Anterior cingulate cortex (tissue), 58 donors: Measurements from ENCODE around the gene MYOZ3.

Experiments used
- DNase-seq, 58 donors: peaks; one replicate each; lab custom pipeline; 2025; lab: John Stamatoyannopoulos, UW

MYOZ3 gene

DNA sequence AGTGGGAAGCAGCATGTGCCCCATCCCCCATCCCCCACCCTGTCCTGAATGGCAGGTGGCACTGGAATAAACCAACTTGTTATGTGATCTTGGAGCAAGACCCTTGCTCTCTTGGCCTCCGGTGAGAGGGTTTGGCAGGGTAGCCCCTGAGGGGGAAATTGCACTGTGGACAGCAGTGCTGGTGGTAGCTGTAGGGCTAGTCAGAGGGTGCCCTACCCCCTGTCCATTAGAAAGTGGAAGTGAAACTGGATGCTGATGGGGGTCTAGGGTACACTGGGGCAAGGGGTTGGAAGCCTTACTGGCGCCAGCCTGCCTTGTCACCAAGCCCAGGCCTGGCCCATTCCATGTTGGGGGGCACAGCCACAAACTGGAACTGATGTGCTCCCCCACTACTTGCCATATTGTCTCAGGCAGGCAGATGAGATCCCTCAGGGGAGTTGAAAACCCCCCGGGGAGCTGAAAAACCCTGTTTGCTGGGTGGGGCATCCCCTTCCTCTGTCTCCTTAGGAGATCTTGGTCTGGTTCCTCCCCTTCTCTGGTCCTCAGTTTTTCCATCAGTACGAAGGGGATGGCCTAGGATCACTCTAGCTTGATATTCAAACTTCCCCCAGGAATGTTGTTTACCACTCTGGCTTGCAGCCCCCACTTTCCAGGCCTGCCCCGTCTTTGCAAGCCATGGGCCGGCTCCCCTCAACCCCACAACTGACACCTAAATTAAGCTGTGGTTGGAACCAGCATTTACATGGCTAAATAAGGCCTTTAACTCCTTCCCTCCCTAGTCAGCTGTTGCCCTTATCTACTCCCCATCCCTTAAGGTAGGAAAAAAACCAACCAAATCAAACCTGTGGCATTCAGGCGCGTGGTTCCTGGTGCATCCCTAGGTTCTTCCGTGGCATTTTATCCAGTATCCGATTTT, 35.0 kb upstream of the MYOZ3 start:
- DNase-seq = no peak

GRCh38 chr5:150626853-150627276, 34.2 kb upstream of the MYOZ3 start:
- DNase-seq = peak in 1 of 58 donors; percentile 65

- DNase-seq = no peak
These were observed 33.1 kb upstream of the MYOZ3 start for GRCh38 chr5:150627731-150628545.

GRCh38 chr5:150628936-150629485, 32.0 kb upstream of the MYOZ3 start:
- no peak for DNase-seq

DNA sequence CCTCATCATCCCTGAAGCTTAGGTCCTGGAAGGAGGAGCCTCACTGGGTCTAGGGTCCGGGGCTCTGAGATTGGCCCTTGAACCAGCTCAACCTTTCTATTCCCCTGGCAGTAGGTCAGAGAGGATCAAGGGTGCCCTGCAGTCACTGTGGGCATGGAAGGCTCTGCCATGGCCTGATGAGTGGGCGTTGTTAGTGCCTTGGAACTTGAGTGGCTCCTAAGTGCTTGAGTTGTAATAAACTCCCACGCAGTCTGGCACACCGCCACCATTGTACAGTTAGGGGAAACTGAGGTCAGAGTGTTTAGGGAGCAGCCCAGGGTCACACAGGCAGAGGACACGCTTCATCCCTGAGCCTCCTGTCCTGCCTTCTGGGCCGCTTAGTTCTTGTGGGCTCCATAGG, 31.0 kb upstream of the MYOZ3 start:
- no peak for DNase-seq

DNA sequence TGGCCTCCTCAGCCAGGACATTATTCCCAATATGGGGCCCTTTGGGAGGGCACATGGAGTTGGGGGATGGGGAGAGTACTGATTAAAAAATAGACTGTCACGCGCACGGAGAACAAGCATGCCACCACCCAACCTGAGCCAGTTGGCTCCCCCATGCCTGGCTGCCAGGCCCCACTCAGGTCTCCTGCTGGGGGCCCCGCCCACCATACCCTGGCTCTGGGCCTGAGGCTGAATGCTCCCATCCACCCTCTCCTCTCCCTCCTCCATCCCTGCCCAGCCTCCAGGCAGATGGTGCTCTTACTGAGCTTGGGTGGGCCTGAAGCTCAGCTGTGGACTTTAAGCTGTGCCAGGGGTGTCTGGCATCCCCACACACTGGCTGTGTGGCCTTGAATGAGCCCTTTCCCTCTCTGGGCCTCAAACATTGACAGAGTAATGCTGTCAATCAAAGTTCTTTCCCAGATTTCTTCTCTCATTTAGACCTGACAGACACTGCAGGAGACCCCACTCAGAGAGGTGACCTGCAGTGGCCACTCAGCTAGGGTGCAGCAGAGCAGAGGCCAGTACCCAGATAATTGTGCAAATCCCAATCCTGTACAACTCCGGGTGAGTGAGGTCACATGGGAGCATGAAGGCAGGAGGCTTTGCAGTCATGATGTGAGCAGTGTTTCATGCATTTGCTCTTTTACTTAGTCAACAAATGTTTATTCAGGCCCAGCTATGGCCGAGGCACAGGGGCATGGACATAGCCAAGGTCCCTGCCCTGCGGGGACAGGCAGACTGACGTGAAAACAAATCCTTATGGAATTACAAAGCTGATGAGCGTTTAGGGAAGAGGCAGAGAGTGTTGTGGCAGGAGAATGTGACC, 30.4 kb upstream of the MYOZ3 start:
- DNase-seq = no peak

- no peak for DNase-seq
These were observed 29.7 kb upstream of the MYOZ3 start for GRCh38 chr5:150631326-150631701.

- DNase-seq = no peak
These were observed 28.5 kb upstream of the MYOZ3 start for GRCh38 chr5:150632305-150633160.

GRCh38 chr5:150633429-150633828, 27.6 kb upstream of the MYOZ3 start:
- no peak for DNase-seq

DNA sequence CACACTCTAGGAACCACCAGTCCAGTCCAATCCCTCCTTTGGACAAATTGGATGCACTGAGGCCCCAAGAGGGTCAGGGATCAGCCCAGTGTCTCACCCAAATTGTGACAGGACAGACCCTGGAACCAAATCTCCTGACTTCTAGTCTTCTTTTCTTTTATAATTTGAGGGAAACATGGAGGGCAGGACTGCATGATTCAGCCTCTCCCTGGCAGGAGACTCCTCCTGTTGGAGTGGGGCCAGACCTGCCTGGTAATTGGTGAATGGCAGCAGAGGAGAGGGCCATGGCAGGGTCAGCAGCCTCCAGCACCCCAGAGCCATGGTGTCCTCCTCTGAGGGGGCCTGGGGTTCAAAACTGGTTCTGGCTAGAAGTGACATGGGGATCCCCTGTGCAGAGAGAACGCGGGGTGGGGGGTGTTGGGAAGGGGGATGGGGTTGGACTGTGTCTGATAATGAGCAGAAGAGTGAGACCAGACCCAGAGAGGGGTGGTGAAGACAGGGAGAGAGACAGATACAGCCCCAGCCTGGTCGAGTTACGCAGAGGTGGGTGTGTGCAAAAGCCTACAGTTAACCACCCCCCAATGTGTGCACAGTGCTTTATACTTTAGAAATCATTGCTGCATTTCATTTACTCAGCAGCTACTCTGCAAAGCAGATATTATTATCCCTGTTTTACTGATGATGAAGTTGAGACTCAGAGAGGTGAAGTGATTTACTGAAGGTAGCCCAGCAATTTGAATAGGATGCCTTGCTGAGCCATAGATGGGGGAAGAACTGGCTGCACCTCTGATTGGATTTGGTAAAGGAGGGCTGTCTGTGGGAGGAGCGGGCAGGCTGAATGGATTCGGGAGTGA, 24.4 kb upstream of the MYOZ3 start:
- DNase-seq = peak in 1 of 58 donors; percentile 37

GRCh38 chr5:150637245-150638052, 23.6 kb upstream of the MYOZ3 start:
- no peak for DNase-seq

- DNase-seq = no peak
These were observed 23.0 kb upstream of the MYOZ3 start for GRCh38 chr5:150638053-150638444.

- no peak for DNase-seq
These were observed 22.3 kb upstream of the MYOZ3 start for GRCh38 chr5:150638488-150639376.

GRCh38 chr5:150639377-150639692, 21.7 kb upstream of the MYOZ3 start:
- DNase-seq = no peak

DNA sequence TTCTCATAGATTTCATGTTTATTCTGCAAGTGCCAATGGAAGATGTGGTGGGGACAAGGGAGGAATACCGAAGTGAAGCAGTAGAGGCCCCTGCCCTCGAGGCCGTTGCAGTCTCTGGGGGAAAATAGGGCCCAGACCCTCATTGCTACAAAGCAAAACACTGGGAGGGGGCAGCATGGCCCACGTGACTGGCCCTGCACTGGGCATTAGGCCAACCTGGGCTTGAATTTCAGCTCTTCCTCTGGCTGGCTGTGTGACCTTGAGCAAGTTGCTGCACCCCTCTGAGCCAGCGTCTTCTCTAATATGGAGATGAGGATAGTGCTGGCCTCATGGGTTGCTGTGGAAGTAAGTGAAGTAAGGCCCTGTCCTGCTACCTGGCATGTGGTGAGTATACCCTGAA, 21.3 kb upstream of the MYOZ3 start:
- no peak for DNase-seq

DNA sequence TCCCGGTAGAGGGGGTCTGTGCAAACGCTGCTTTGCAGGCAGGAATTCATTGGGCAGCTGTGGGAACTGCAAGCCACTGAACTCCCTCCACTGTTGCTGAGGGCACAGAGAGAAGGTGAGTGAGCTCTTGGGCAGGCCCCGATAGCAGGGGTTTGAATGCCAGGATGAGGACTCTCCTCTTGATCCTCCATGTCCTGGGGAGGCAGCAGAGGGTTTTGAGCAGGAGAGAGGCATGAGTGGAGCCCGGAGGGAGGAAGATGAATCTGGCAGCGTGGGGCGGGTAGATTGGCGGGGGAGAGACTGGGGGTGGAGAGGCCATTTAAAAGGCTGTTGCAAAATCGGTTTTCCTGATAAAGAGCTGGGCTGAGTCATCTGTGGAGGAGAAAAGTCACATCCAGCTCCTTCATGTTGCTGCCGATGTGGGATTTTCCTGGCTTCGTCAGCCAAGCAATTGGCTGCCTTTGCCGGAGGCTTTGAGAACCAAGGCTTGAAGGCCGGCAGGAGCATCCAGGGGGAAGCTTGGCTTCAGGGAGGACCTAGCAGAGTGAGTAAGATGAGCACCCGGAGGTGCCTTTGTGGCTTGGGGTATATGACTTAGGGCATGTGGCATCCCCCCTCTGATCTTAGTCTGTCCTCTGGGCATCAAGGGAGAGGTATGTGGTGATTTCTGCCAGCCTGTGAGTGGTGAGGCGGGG, 20.6 kb upstream of the MYOZ3 start, which contains the start of gene SYNPO:
SYNPO (plus strand) TSS at position 350 of the 695 bp plus-strand sequence. CDS start 7,616 bp downstream, outside the sequence.
- peak in 22 of 58 donors; percentile 24 to 81 (median 58) for DNase-seq
